Measurements from ENCODE around the gene C5orf63. TPM values are rescaled to one million over a fixed set of nuclear protein-coding genes. Genes with fewer than 3 reads are reported as not detected.

The C5orf63 gene
- total and polyA plus RNA-seq, 2 of the 8 experiments (the other 6 are each of a cell fraction or from before 2014, with no cell fraction given) = 0.67 to 0.71 TPM

GRCh38 chr5:127009784-127010183 is 63.5 kb downstream of the C5orf63 start (continued):
- no peak for TF ChIP-seq SIRT6 (IDR thresholded peaks at IDR 0.05; ENCODE audit: low read length)

Measured in H1 (cell line).